HG02588 (cell line): ENCODE data around the gene ANKLE1.
A peak's percentile ranks its signal among the peaks of the same experiment; 100 is the strongest.

Source experiments
- ATAC-seq: cut with Tn5 transposase; IDR thresholded peaks from one replicate; pipeline ENCODE4 v1.9.1; 2021; ENCODE audit warnings: mild to moderate bottlenecking, moderate library complexity; ENCODE audit not compliant: unreplicated experiment

ANKLE1 gene

GRCh38 chr19:17281391-17282304, at the start of gene ANKLE1:
Gene ANKLE1, plus strand, starts transcription at chr19:17281901. Its CDS starts 20 bp downstream, at chr19:17281921.
- ATAC-seq: no peak

- no peak for ATAC-seq
Observed at GRCh38 chr19:17232258-17232657, 49.4 kb upstream of the ANKLE1 start.

- peak; percentile 25 for ATAC-seq
Observed at GRCh38 chr19:17234911-17235299, 46.8 kb upstream of the ANKLE1 start.

GRCh38 chr19:17235300-17235970, 46.3 kb upstream of the ANKLE1 start:
- ATAC-seq: peak; percentile 61

GRCh38 chr19:17235971-17236777, 45.5 kb upstream of the ANKLE1 start:
- ATAC-seq: peak; percentile 15

- ATAC-seq: no peak
Observed at GRCh38 chr19:17236811-17237543, 44.7 kb upstream of the ANKLE1 start.

GRCh38 chr19:17237747-17238706, 43.7 kb upstream of the ANKLE1 start:
- ATAC-seq: no peak

- no peak for ATAC-seq
Observed at GRCh38 chr19:17240062-17240752, 41.5 kb upstream of the ANKLE1 start.

- no peak for ATAC-seq
Observed at GRCh38 chr19:17240826-17241399, 40.8 kb upstream of the ANKLE1 start.

- no peak for ATAC-seq
Observed at GRCh38 chr19:17242431-17243208, 39.1 kb upstream of the ANKLE1 start.

GRCh38 chr19:17243211-17243829, 38.4 kb upstream of the ANKLE1 start:
- no peak for ATAC-seq

GRCh38 chr19:17243830-17244617, 37.7 kb upstream of the ANKLE1 start:
- ATAC-seq: no peak

GRCh38 chr19:17244618-17245534, 36.8 kb upstream of the ANKLE1 start:
- peak; percentile 22 for ATAC-seq

- no peak for ATAC-seq
Observed at GRCh38 chr19:17245535-17245984, 36.1 kb upstream of the ANKLE1 start, which contains the start of gene NR2F6. Gene NR2F6, minus strand, starts transcription at chr19:17245919. Its CDS starts 699 bp downstream, at chr19:17245220.
